ENCODE results near the gene STIM1. TPM values are rescaled to one million over a fixed set of nuclear protein-coding genes. Genes with fewer than 3 reads are reported as not detected.

STIM1 gene
- total RNA-seq, 1 experiment from 2014 or later = 15.2 TPM

- Mint-ChIP-seq H3K27ac (peak overlapping the region; percentile 23 to 98 (median 94); a peak in 4 of 7 replicates), H3K27me3 (ENCODE audit: low read depth) (no peaks in the 10 kb centered on the region), H3K4me1 (peaks cover 16 to 18% of the 10 kb centered on the region in 2 experiments), H3K36me3 (ENCODE audit: insufficient read depth in 1 of 3, low read depth in 3 of 3) (peaks cover 0 to 17% (median 3%) of the 10 kb centered on the region in 3 experiments; a peak in 3 of 7 replicates), H3K9me3 (no peaks in the 10 kb centered on the region), H3K4me3 (peak overlapping the region; percentile 95 to 96)
- Histone ChIP-seq H2BK20ac (ENCODE audit: low read depth, low read length, poor library complexity, severe bottlenecking) (no peak overlapping the region), H3K27me3 (ENCODE audit: insufficient read depth, low read length) (no peaks in the 10 kb centered on the region), H3K9ac (ENCODE audit: extremely low read depth, insufficient read length, low read length) (peak overlapping the region; percentile 92), H3T11ph (ENCODE audit: low read length) (no peak overlapping the region), H2BK5ac (ENCODE audit: insufficient read length, low read length) (no peak overlapping the region), H3K23me2 (ENCODE audit: insufficient read length, low read depth, low read length, poor library complexity, severe bottlenecking) (peaks cover 9% of the 10 kb centered on the region), H3K23ac (ENCODE audit: insufficient read length, low read depth, low read length) (no peak overlapping the region), H3K18ac (ENCODE audit: insufficient read length, low read depth, low read length) (no peak overlapping the region), H3K9me3 (ENCODE audit: control insufficient read depth, low read depth, low read length) (no peaks in the 10 kb centered on the region), H3K56ac (ENCODE audit: insufficient read length, low read depth, low read length) (no peak overlapping the region), H3K4ac (ENCODE audit: low read depth, low read length) (no peak overlapping the region), H3K4me2 (ENCODE audit: insufficient read depth, insufficient read length, low read length) (peak overlapping the region; percentile 99), H3K4me1 (ENCODE audit: insufficient read depth, low read length) (no peaks in the 10 kb centered on the region; the same call in 1 of the 2 replicates), H2BK15ac (ENCODE audit: low read depth, low read length) (no peak overlapping the region), H2BK12ac (ENCODE audit: insufficient read length, low read depth, low read length) (no peak overlapping the region), H2AFZ (ENCODE audit: low read length) (no peak overlapping the region), H3K27ac (ENCODE audit: insufficient read length, low read depth, low read length) (no peak overlapping the region), H2BK120ac (ENCODE audit: low read depth, low read length, poor library complexity, severe bottlenecking) (no peak overlapping the region), H4K5ac (ENCODE audit: insufficient read length, low read depth, low read length) (no peak overlapping the region), H3K79me2 (ENCODE audit: insufficient read depth, low read length) (no peaks in the 10 kb centered on the region; the same call in 1 of the 2 replicates), H4K91ac (ENCODE audit: insufficient read length, low read depth, low read length) (no peak overlapping the region), H3K79me1 (ENCODE audit: insufficient read depth, low read depth, low read length, poor library complexity, severe bottlenecking) (peaks cover 2% of the 10 kb centered on the region), H4K8ac (replicated peaks; ENCODE audit: insufficient read length, low read depth, low read length) (no peak overlapping the region), H3K14ac (ENCODE audit: insufficient read depth, low read length) (peak overlapping the region; percentile 46; the same call in 1 of the 2 replicates), H4K20me1 (ENCODE audit: control insufficient read depth, insufficient read depth, insufficient read length) (no peaks in the 10 kb centered on the region), H2AK5ac (ENCODE audit: insufficient read length, low read length) (no peak overlapping the region)
- TF ChIP-seq, protein P1, sequence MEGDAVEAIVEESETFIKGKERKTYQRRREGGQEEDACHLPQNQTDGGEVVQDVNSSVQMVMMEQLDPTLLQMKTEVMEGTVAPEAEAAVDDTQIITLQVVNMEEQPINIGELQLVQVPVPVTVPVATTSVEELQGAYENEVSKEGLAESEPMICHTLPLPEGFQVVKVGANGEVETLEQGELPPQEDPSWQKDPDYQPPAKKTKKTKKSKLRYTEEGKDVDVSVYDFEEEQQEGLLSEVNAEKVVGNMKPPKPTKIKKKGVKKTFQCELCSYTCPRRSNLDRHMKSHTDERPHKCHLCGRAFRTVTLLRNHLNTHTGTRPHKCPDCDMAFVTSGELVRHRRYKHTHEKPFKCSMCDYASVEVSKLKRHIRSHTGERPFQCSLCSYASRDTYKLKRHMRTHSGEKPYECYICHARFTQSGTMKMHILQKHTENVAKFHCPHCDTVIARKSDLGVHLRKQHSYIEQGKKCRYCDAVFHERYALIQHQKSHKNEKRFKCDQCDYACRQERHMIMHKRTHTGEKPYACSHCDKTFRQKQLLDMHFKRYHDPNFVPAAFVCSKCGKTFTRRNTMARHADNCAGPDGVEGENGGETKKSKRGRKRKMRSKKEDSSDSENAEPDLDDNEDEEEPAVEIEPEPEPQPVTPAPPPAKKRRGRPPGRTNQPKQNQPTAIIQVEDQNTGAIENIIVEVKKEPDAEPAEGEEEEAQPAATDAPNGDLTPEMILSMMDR (conservative IDR thresholded peaks at IDR 0.05) = no peak
- DNase-seq = no peak
- no CpG with 5 or more reads among the region's 10 CpGs for WGBS (ENCODE audit: extremely low coverage, insufficient read length, low lambda C conversion rate)
These were observed 240.2 kb downstream of the STIM1 start for GRCh38 chr11:4095509-4096230.

Data from H9 (cell line).